Transverse colon (tissue), 4 donors: Measurements from ENCODE around the gene GAS7. TPM values are rescaled to one million over a fixed set of nuclear protein-coding genes. Genes with fewer than 3 reads are reported as not detected.

Experiments used
- DNase-seq: peaks from one replicate; pipeline ENCODE4 v3.0.0-alpha.2; 2019
- H3K27ac ChIP-seq, 4 donors: fragments of 200-600 bp; sonication (generic); 2 replicates each; pipeline ENCODE4 v1.5.1; 2016 to 2018; ENCODE audit warnings: inconsistent platforms in 4 of 4
- H3K27me3 ChIP-seq: fragments of 200-600 bp; sonication (generic); 2 replicates; pipeline ENCODE4 v1.5.1; 2017; ENCODE audit warnings: inconsistent platforms
- H3K36me3 ChIP-seq, 4 donors: fragments of 200-600 bp; sonication (generic); 2 replicates each; pipeline ENCODE4 v1.5.1; 2017 to 2019; ENCODE audit warnings: inconsistent platforms in 4 of 4
- H3K4me1 ChIP-seq, 4 donors: fragments of 200-600 bp; sonication (generic); 2 replicates each; pipeline ENCODE4 v1.5.1; 2017 to 2020; ENCODE audit warnings: inconsistent platforms in 4 of 4
- H3K4me3 ChIP-seq, 4 donors: fragments of 200-600 bp; sonication (generic); 1 replicate in 1 of 4; 2 replicates in 3 of 4; pipeline versions ENCODE4 v1.5.1 to v1.6.1; 2017 to 2019; ENCODE audit warnings: inconsistent platforms in 4 of 4
- H3K9me3 ChIP-seq, 2 donors: fragments of 200-600 bp; sonication (generic); 2 replicates each; pipeline ENCODE4 v1.5.1; 2017 to 2019; ENCODE audit warnings: inconsistent platforms in 2 of 2
- EP300 ChIP-seq: sonication (generic); formaldehyde crosslinking; IDR thresholded peaks from one replicate; pipeline ENCODE4 v1.6.1; 2017; ENCODE audit warnings: antibody characterized with exemption, low read depth
- POLR2A ChIP-seq: fragments of 450-650 bp; IDR thresholded peaks from one replicate; pipeline ENCODE4 v1.6.1; 2016; ENCODE audit warnings: antibody characterized with exemption, mild to moderate bottlenecking, moderate library complexity
- POLR2AphosphoS5 ChIP-seq, 3 donors: sonication (generic); formaldehyde crosslinking; IDR thresholded peaks; one replicate each; pipeline ENCODE4 v1.6.1; 2016; ENCODE audit warnings: antibody characterized with exemption in 3 of 3
- WGBS, 2 donors: methylation state at CpG; one replicate each; pipeline ENCODE4 v1.1.5; 2018; ENCODE audit warnings: low coverage in 1 of 2; 5-methylcytosine and 5-hydroxymethylcytosine counted together
- in situ Hi-C, 4 donors: fragments of 200-750 bp; cut with MboI; loops; one replicate each; pipeline versions ENCODE4 v1.15.0 to v1.15.1; 2017; ENCODE audit warnings: low sequenced_read_pairs in 3 of 4, low pct_ligation_motif_present in 1 of 4, low pct_unique_long_range_greater_than_20kb in 1 of 4
- intact Hi-C: fragments of 100-400 bp; cut with DNase I; formaldehyde crosslinking; loops from one replicate; pipeline ENCODE4 v1.15.1; 2023; ENCODE audit warnings: low total_unique reads
- total RNA-seq, 4 donors: library from RNA; depleted of rRNA; stranded (reverse); fragments of >200 nt; gene quantifications; one replicate each; pipeline ENCODE4 v1.1.0, GENCODE V29; 2016
- TF ChIP-seq, protein P1 (sequence below), 5 experiments: fragments of 200-600 bp in 3 of 5; fragments of 450-650 bp in 2 of 5; sonication (generic) in 3 of 5; IDR thresholded peaks; 1 replicate in 2 of 5; 2 replicates in 3 of 5; pipeline ENCODE4 v1.5.1; 2016 to 2017; ENCODE audit warnings: antibody characterized with exemption in 5 of 5, inconsistent platforms in 3 of 5, mild to moderate bottlenecking in 2 of 5, moderate library complexity in 1 of 5

GAS7 gene
- total RNA-seq, 4 donors from 2014 or later: 9.2 to 59.1 (median 15.2) TPM

DNA sequence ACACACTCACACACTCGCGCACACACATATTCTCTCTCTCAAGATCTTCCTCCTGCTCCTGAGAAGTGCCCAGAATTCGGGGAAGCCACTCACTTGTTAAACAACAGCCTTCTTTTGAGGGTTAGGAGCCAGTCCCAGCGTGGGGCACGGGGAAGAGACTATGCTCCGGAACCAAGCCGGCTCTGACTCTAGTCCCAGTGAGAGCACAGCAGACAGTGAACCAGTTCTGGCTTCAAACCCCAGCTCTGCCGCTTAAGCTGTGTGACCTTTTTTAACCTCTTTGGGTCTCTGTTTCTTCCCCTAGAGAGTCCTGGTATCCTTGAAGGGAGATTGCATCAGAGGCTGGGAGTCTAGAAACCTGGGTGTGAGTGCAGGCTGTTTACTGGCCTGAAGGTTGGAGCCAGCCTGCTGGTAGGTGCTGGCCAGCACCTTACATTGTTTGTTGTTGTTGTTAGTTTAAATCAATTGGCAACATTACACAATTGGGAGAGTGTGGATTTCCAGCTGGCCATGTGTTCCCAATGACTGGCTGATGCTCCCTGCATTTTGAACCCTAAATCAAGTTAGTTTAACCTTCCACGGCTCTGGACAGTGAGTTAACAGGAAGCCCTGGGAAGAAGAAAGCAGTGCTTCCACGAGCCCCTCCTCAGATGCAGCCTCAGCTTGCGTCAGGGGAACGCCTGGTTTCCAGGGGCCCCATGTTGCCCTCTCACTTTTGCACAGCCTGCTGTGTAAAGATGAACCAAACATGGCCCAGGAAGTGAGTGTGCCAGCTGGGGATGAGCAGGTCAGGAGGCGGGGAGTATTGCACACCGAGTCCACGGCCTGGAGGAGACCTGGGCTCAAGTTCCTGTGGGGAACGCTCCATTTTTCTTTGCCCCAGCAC, 71.5 kb downstream of the GAS7 start:
- no peaks in the 10 kb centered on the region for H3K27me3 ChIP-seq
- TF ChIP-seq POLR2AphosphoS5 (IDR thresholded peaks at IDR 0.05) (no peak), POLR2A (no peak), EP300 (no peak)
- TF ChIP-seq, protein P1, sequence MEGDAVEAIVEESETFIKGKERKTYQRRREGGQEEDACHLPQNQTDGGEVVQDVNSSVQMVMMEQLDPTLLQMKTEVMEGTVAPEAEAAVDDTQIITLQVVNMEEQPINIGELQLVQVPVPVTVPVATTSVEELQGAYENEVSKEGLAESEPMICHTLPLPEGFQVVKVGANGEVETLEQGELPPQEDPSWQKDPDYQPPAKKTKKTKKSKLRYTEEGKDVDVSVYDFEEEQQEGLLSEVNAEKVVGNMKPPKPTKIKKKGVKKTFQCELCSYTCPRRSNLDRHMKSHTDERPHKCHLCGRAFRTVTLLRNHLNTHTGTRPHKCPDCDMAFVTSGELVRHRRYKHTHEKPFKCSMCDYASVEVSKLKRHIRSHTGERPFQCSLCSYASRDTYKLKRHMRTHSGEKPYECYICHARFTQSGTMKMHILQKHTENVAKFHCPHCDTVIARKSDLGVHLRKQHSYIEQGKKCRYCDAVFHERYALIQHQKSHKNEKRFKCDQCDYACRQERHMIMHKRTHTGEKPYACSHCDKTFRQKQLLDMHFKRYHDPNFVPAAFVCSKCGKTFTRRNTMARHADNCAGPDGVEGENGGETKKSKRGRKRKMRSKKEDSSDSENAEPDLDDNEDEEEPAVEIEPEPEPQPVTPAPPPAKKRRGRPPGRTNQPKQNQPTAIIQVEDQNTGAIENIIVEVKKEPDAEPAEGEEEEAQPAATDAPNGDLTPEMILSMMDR (IDR thresholded peaks at IDR 0.05): no peak
- no peaks in the 10 kb centered on the region for H3K9me3 ChIP-seq
- H3K4me1 ChIP-seq: peaks cover 0 to 14% (median 9%) of the 10 kb centered on the region in 4 donors
- WGBS, 2 donors: 59% methylated on average over 16 of the region's 16 CpGs; no CpG with 5 or more reads in 1 of the 2 donors
- H3K36me3 ChIP-seq: no peaks in the 10 kb centered on the region
- no peak overlapping the region for H3K4me3 ChIP-seq
- DNase-seq: no peak
- intact Hi-C loops (no loop called here), in situ Hi-C loops (no loop called here)
- peak overlapping the region; percentile 68 to 82 (median 76) for H3K27ac ChIP-seq

DNA sequence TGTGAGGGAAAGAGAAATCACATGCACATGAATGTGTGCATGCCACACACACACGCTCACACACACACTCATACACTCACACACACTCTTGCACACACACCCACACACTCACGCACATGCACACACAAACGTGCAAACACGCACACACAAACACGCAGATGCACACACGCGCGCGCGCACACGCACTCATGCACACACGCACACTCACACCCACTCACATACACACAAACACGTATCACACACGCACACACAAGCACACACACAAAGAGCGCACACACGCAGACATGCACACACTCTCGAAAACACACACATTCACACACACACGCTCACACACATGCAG, 72.2 kb downstream of the GAS7 start:
- H3K27me3 ChIP-seq: no peaks in the 10 kb centered on the region
- peak overlapping the region; percentile 68 to 82 (median 76) for H3K27ac ChIP-seq
- 67 to 77% methylated on average over 6 to 18 of the region's 18 CpGs for WGBS, 2 donors
- no peaks in the 10 kb centered on the region for H3K36me3 ChIP-seq
- in situ Hi-C loops (no loop called here), intact Hi-C loops (no loop called here)
- peaks cover 0 to 15% (median 9%) of the 10 kb centered on the region in 4 donors for H3K4me1 ChIP-seq
- DNase-seq: no peak
- H3K4me3 ChIP-seq: no peak overlapping the region
- H3K9me3 ChIP-seq: no peaks in the 10 kb centered on the region
- no peak for TF ChIP-seq EP300
- TF ChIP-seq, protein P1 (IDR thresholded peaks at IDR 0.05): no peak
- TF ChIP-seq POLR2AphosphoS5 (IDR thresholded peaks at IDR 0.05): no peak
- TF ChIP-seq POLR2A: no peak

DNA sequence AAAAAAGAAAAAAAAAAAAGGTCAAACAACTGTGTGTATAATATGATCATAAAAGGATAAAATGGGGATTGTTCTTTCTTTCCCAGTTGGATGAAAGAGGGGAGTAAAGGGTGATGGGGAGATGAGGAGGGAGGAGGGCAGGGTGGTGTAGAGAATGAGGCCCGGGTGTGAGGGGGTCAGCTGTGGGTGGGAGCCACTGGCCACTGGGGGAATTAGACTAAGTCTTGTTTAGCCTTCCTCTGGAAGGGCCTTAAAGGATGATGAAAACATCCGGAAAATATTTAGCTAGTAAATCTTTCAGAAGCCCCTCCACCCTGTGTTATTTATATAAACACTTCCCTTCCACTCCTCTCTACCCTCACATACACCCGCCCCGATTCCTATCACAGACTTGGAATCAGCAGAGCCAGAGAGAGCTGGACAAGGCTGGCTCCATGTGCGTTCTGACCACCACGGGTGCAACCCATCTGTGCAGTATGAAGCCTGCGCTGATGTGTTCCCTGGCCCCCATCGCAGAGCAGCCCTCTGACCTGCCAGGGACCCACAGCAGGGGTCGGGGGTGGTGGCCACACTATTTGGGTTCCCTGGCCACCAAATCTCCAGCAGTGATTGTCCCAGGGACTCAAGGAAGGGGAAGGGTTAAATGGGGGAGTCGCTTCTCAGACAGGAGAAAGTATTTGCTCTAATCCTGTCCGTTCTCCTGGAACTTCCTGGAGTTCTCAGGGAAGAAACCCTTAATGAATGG, 72.7 kb downstream of the GAS7 start:
- no peak for TF ChIP-seq POLR2AphosphoS5 (IDR thresholded peaks at IDR 0.05)
- TF ChIP-seq, protein P1 (IDR thresholded peaks at IDR 0.05): no peak
- no peak for TF ChIP-seq POLR2A
- TF ChIP-seq EP300: no peak
- Histone ChIP-seq H3K36me3 (no peaks in the 10 kb centered on the region), H3K9me3 (no peaks in the 10 kb centered on the region), H3K27me3 (no peaks in the 10 kb centered on the region), H3K4me1 (peaks cover 4 to 21% (median 9%) of the 10 kb centered on the region in 4 donors), H3K27ac (peak overlapping the region; percentile 46 to 82 (median 71)), H3K4me3 (no peak overlapping the region)
- no peak for DNase-seq
- intact Hi-C loops (no loop called here), in situ Hi-C loops (no loop called here)
- 45 to 47% methylated on average over 6 to 11 of the region's 11 CpGs for WGBS, 2 donors

DNA sequence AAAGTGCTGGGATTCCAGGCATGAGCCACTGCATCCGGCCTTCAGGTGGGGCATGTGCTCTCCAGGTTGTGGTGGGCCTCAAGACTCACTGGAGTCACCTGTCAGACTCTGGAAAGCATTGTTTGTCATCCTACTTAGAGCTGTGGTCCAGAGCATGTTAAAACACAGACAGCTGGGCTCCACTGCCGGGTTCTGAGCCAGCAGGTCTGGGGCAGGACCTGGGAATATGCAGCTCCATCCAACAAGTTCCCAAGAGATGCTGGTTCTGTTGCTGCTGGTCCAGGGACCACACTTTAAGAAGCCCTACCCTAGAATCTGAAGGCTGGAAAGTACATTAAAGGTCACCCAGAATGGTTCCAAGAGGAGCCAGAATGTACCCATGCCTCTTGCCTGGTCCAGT, 75.3 kb downstream of the GAS7 start:
- peak overlapping the region in 1 of 4 donors; percentile 35 for H3K27ac ChIP-seq
- in situ Hi-C loops (no loop called here), intact Hi-C loops (loop anchor here (5.0 kb wide), 1 partner anchor 1361 kb away; no protein-coding TSS in a partner anchor)

More for the DNA sequence above, 75.3 kb downstream of the GAS7 start:
- H3K4me1 ChIP-seq: peaks cover 8 to 38% (median 13%) of the 10 kb centered on the region in 4 donors
- TF ChIP-seq POLR2A (no peak), EP300 (no peak), POLR2AphosphoS5 (IDR thresholded peaks at IDR 0.05) (no peak)
- TF ChIP-seq, protein P1 (IDR thresholded peaks at IDR 0.05): no peak
- 76% methylated on average over 2 of the region's 2 CpGs; no CpG with 5 or more reads in 1 of the 2 donors for WGBS, 2 donors
- H3K27me3 ChIP-seq: no peaks in the 10 kb centered on the region
- no peaks in the 10 kb centered on the region for H3K9me3 ChIP-seq
- H3K36me3 ChIP-seq: no peaks in the 10 kb centered on the region
- no peak overlapping the region for H3K4me3 ChIP-seq
- DNase-seq: no peak
